ENCODE measurements around the gene ATAD2B. TPM values are rescaled to one million over a fixed set of nuclear protein-coding genes. Genes with fewer than 3 reads are reported as not detected.
"Not testable (repeated sequence)": the region's sequence is repeated elsewhere in the genome, so short reads cannot be mapped to it uniquely, and the experiment has no call there.

The ATAD2B gene
- total and polyA plus RNA-seq, 2 donors (not counting 1 experiment from before 2014, with no cell fraction given): 3.6 to 11.4 TPM

DNA sequence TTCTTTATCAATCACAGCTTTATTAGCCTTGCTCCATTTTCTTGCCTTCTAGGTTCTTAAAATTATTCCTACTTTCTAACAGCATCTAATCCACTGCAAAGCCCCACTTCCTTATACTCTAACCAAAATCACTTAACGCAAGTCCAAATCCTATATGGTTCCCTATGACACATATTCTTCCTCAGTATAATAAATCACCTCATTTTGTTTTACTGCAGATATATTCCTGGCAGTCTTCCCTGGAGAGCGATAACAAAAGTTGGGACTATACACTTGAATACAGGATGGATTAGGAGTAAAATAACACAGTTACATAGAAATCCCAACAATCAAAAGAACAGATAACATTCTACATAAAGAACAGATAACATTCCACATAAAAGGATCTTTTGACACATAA is 144.8 kb downstream of the ATAD2B start:
- Histone ChIP-seq H3K9ac (ENCODE audit: insufficient read depth, low read length) (no peak overlapping the region), H3K27me3 (ENCODE audit: control insufficient read depth, insufficient read depth, low read length) (no peaks in the 10 kb centered on the region), H3K4me3 (replicated peaks in 1 of 4; ENCODE audit: control extremely low read depth in 1 of 4, insufficient read depth in 1 of 4, low read depth in 3 of 4, low read length in 4 of 4) (no peak overlapping the region), H2AFZ (ENCODE audit: low read length) (no peak overlapping the region), H3K79me2 (ENCODE audit: control insufficient read depth, insufficient read depth, low read length) (no peaks in the 10 kb centered on the region), H3K9me3 (ENCODE audit: control insufficient read depth, insufficient read depth, low read depth, low read length) (no peaks in the 10 kb centered on the region), H3K27ac (ENCODE audit: insufficient read depth, low read length) (no peak overlapping the region), H3K4me1 (ENCODE audit: control insufficient read depth, extremely low read depth, insufficient read depth, low read length) (no peaks in the 10 kb centered on the region), H3K36me3 (ENCODE audit: control insufficient read depth, insufficient read depth, low read length) (no peaks in the 10 kb centered on the region), H3K4me2 (ENCODE audit: extremely low read depth, insufficient read depth, low read length) (no peak overlapping the region), H4K20me1 (ENCODE audit: control insufficient read depth, extremely low read depth, insufficient read depth, low read length) (no peaks in the 10 kb centered on the region)
- no peak for DNase-seq (ENCODE audit: low read depth in 2 of 2)
- TF ChIP-seq EZH2 (IDR thresholded peaks at IDR 0.05; ENCODE audit: low read length, missing control alignments): no peak
- TF ChIP-seq, protein P1, sequence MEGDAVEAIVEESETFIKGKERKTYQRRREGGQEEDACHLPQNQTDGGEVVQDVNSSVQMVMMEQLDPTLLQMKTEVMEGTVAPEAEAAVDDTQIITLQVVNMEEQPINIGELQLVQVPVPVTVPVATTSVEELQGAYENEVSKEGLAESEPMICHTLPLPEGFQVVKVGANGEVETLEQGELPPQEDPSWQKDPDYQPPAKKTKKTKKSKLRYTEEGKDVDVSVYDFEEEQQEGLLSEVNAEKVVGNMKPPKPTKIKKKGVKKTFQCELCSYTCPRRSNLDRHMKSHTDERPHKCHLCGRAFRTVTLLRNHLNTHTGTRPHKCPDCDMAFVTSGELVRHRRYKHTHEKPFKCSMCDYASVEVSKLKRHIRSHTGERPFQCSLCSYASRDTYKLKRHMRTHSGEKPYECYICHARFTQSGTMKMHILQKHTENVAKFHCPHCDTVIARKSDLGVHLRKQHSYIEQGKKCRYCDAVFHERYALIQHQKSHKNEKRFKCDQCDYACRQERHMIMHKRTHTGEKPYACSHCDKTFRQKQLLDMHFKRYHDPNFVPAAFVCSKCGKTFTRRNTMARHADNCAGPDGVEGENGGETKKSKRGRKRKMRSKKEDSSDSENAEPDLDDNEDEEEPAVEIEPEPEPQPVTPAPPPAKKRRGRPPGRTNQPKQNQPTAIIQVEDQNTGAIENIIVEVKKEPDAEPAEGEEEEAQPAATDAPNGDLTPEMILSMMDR (conservative IDR thresholded peaks at IDR 0.05 in 1 of 2, IDR thresholded peaks at IDR 0.05 in 1 of 2; ENCODE audit: low read depth in 1 of 2, low read length in 2 of 2): no peak

DNA sequence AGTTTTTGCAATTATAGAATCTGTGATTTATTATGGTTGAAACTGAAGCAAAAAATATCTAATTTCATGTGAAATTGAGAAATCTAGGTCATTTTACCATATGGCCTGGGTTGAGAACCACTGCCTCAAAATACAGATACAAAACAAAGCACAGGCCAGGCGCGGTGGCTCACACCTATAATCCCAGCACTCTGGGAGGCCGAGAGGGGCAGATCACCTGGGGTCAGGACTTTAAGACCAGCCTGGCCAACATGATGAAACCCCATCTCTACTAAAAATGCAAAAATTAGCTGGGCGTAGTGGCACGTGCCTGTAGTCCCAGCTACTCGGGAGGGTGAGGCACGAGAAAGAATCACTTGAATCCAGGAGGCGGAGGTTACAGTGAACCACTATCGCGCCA is 146.5 kb downstream of the ATAD2B start:
- not testable (repeated sequence) for H3K4me3 ChIP-seq (replicated peaks in 1 of 4; ENCODE audit: control extremely low read depth in 1 of 4, insufficient read depth in 1 of 4, low read depth in 3 of 4, low read length in 4 of 4)

DNA sequence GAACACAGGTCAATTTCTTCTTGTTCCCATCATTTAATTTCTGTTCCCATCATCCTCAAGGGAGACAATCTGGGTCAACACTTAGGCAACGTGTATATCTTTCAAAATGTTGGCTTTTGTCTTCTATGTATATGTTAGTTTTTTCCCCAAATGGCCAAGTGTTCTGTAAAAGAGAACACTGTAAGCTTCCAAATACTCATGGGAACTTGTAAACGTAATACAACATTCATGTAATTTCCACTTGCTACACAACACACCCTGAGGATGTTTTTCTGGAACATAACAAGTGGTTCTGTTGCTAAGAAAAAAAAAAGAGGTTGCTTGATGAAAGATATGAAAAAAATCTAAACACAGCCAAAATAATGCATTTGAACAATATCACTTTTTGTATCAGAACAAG is 149.1 kb downstream of the ATAD2B start:
- Histone ChIP-seq H3K36me3 (ENCODE audit: control insufficient read depth, insufficient read depth, low read length) (no peaks in the 10 kb centered on the region), H3K4me3 (replicated peaks in 1 of 4; ENCODE audit: control extremely low read depth in 1 of 4, insufficient read depth in 1 of 4, low read depth in 3 of 4, low read length in 4 of 4) (no peak overlapping the region), H3K4me1 (ENCODE audit: control insufficient read depth, extremely low read depth, insufficient read depth, low read length) (no peaks in the 10 kb centered on the region), H3K79me2 (ENCODE audit: control insufficient read depth, insufficient read depth, low read length) (no peaks in the 10 kb centered on the region), H4K20me1 (ENCODE audit: control insufficient read depth, extremely low read depth, insufficient read depth, low read length) (no peaks in the 10 kb centered on the region), H2AFZ (ENCODE audit: low read length) (no peak overlapping the region), H3K9ac (ENCODE audit: insufficient read depth, low read length) (no peak overlapping the region), H3K27me3 (ENCODE audit: control insufficient read depth, insufficient read depth, low read length) (no peaks in the 10 kb centered on the region), H3K4me2 (ENCODE audit: extremely low read depth, insufficient read depth, low read length) (no peak overlapping the region), H3K27ac (ENCODE audit: insufficient read depth, low read length) (no peak overlapping the region), H3K9me3 (ENCODE audit: control insufficient read depth, insufficient read depth, low read depth, low read length) (no peaks in the 10 kb centered on the region)
- TF ChIP-seq EZH2 (IDR thresholded peaks at IDR 0.05; ENCODE audit: low read length, missing control alignments): no peak
- TF ChIP-seq, protein P1 (conservative IDR thresholded peaks at IDR 0.05 in 1 of 2, IDR thresholded peaks at IDR 0.05 in 1 of 2; ENCODE audit: low read depth in 1 of 2, low read length in 2 of 2): no peak
- DNase-seq (ENCODE audit: low read depth in 2 of 2): no peak

More for the DNA sequence above, 146.5 kb downstream of the ATAD2B start:
- not testable (repeated sequence) for H4K20me1 ChIP-seq (ENCODE audit: control insufficient read depth, extremely low read depth, insufficient read depth, low read length); DNase-seq (ENCODE audit: low read depth in 2 of 2); H3K9ac ChIP-seq (ENCODE audit: insufficient read depth, low read length); H3K36me3 ChIP-seq (ENCODE audit: control insufficient read depth, insufficient read depth, low read length); H3K27ac ChIP-seq (ENCODE audit: insufficient read depth, low read length); H3K4me1 ChIP-seq (ENCODE audit: control insufficient read depth, extremely low read depth, insufficient read depth, low read length); H3K9me3 ChIP-seq (ENCODE audit: control insufficient read depth, insufficient read depth, low read depth, low read length); H3K4me2 ChIP-seq (ENCODE audit: extremely low read depth, insufficient read depth, low read length); H2AFZ ChIP-seq (ENCODE audit: low read length); H3K79me2 ChIP-seq (ENCODE audit: control insufficient read depth, insufficient read depth, low read length); H3K27me3 ChIP-seq (ENCODE audit: control insufficient read depth, insufficient read depth, low read length)

Measured in fibroblast of lung (primary cell).